IMR-90 (cell line): Measurements from ENCODE around the gene AP3D1. TPM values are rescaled to one million over a fixed set of nuclear protein-coding genes. Genes with fewer than 3 reads are reported as not detected.

Experiments used
- ATAC-seq: fragments of 200-7000 bp; cut with Tn5 transposase; 2 replicates; pipeline ENCODE4 v1.9.1; 2020; ENCODE audit warnings: low read depth, mild to moderate bottlenecking, moderate library complexity
- BruUV-seq: library from RNA; stranded (reverse); fragments of 400-500 nt; replicated peaks from 2 replicates; lab custom pipeline; 2021; lab: Mats Ljungman, UMichigan
- CTCF ChIA-PET: fragments of 300-600 bp; formaldehyde crosslinking; extraction: SDS; loops from one replicate; lab custom pipeline; 2021; ENCODE audit warnings: antibody characterized with exemption; lab: Yijun Ruan, JAX
- POLR2A ChIA-PET: fragments of 300-600 bp; sonication (Branson Sonifier 250); formaldehyde crosslinking; loops from one replicate; lab custom pipeline; 2022; ENCODE audit warnings: antibody characterized with exemption; ENCODE audit not compliant: unreplicated experiment; lab: Charles Lee
- DNase-seq: peaks from one replicate; pipeline ENCODE4 v3.0.0; 2013
- H2AFZ ChIP-seq: replicated peaks from 2 replicates; pipeline ENCODE3; 2013; ENCODE audit warnings: low read length, mild to moderate bottlenecking; ENCODE audit not compliant: poor library complexity
- H2AK5ac ChIP-seq: 2 replicates; pipeline ENCODE4 v1.6.1; 2013; ENCODE audit warnings: low read depth, low read length, inconsistent platforms
- H2AK9ac ChIP-seq: replicated peaks from 2 replicates; pipeline ENCODE3; 2013; ENCODE audit warnings: mild to moderate bottlenecking, low read depth, low read length, moderate library complexity; ENCODE audit not compliant: poor library complexity
- H2BK120ac ChIP-seq: 2 replicates; pipeline ENCODE4 v1.6.1; 2013; ENCODE audit warnings: low read depth, low read length, inconsistent platforms
- H2BK15ac ChIP-seq: 3 replicates; pipeline ENCODE4 v1.6.1; 2013; ENCODE audit warnings: low read depth, low read length, inconsistent platforms
- H2BK20ac ChIP-seq: 2 replicates; pipeline ENCODE4 v1.6.1; 2013; ENCODE audit warnings: low read depth, mild to moderate bottlenecking, inconsistent platforms, low read length, moderate library complexity
- H2BK5ac ChIP-seq: 2 replicates; pipeline ENCODE4 v1.6.1; 2013; ENCODE audit warnings: mild to moderate bottlenecking, low read depth, low read length, inconsistent platforms; ENCODE audit not compliant: poor library complexity, severe bottlenecking
- H3K14ac ChIP-seq: replicated peaks from 2 replicates; pipeline ENCODE4 v1.6.1; 2013; ENCODE audit warnings: low read depth, low read length, inconsistent platforms
- H3K18ac ChIP-seq: 2 replicates; pipeline ENCODE4 v1.6.1; 2013; ENCODE audit warnings: low read depth, low read length, control low read depth
- H3K23ac ChIP-seq: 2 replicates; pipeline ENCODE4 v1.6.1; 2013; ENCODE audit warnings: low read depth, low read length, inconsistent platforms
- H3K27ac ChIP-seq: 2 replicates; pipeline ENCODE4 v1.5.1; 2013; ENCODE audit warnings: mild to moderate bottlenecking, control low read depth, low read length; ENCODE audit not compliant: insufficient read depth
- H3K27me3 ChIP-seq: 2 replicates; pipeline ENCODE4 v1.6.1; 2013; ENCODE audit warnings: low read length; ENCODE audit not compliant: control insufficient read depth, insufficient read depth
- H3K36me3 ChIP-seq: 2 replicates; pipeline ENCODE4 v1.6.1; 2013; ENCODE audit warnings: low read length, mixed read lengths; ENCODE audit not compliant: control insufficient read depth, insufficient read depth
- H3K4ac ChIP-seq: 2 replicates; pipeline ENCODE4 v1.6.1; 2013; ENCODE audit warnings: low read depth, low read length, inconsistent platforms
- H3K4me1 ChIP-seq: 2 replicates; pipeline ENCODE4 v1.6.1; 2013; ENCODE audit warnings: low read length, mixed read lengths; ENCODE audit not compliant: control insufficient read depth, insufficient read depth
- H3K4me2 ChIP-seq: 2 replicates; pipeline ENCODE4 v1.6.1; 2013; ENCODE audit warnings: low read depth, mild to moderate bottlenecking, control low read depth, low read length, moderate library complexity
- H3K4me3 ChIP-seq: 2 replicates; pipeline ENCODE4 v1.5.1; 2013; ENCODE audit warnings: low read depth, mild to moderate bottlenecking, control low read depth, low read length, moderate library complexity; ENCODE audit not compliant: insufficient read depth
- H3K56ac ChIP-seq: 2 replicates; pipeline ENCODE4 v1.6.1; 2013; ENCODE audit warnings: low read length, inconsistent platforms; ENCODE audit not compliant: insufficient read depth; ENCODE audit errors: extremely low read depth
- H3K79me1 ChIP-seq, 2 experiments: 2 replicates each; pipeline ENCODE4 v1.6.1; 2013; ENCODE audit warnings: low read length in 2 of 2, inconsistent platforms in 1 of 2, low read depth in 1 of 2
- H3K9ac ChIP-seq: 2 replicates; pipeline ENCODE4 v1.6.1; 2013; ENCODE audit warnings: low read depth, low read length, control low read depth
- H3K9me1 ChIP-seq: 2 replicates; pipeline ENCODE4 v1.6.1; 2013; ENCODE audit warnings: low read length, inconsistent platforms; ENCODE audit not compliant: insufficient read depth
- H3K9me3 ChIP-seq: 2 replicates; pipeline ENCODE4 v1.6.1; 2013; ENCODE audit warnings: low read length; ENCODE audit not compliant: control insufficient read depth, insufficient read depth
- H4K20me1 ChIP-seq: 2 replicates; pipeline ENCODE4 v1.6.1; 2013; ENCODE audit warnings: low read length, inconsistent platforms; ENCODE audit not compliant: insufficient read depth
- H4K5ac ChIP-seq: 2 replicates; pipeline ENCODE4 v1.6.1; 2013; ENCODE audit warnings: mild to moderate bottlenecking, low read depth, low read length, control low read depth
- H4K8ac ChIP-seq, 2 experiments: 2 replicates each; pipeline ENCODE4 v1.6.1; 2013; ENCODE audit warnings: low read depth in 2 of 2, low read length in 2 of 2, control low read depth in 1 of 2, inconsistent platforms in 1 of 2
- H4K91ac ChIP-seq: 2 replicates; pipeline ENCODE4 v1.6.1; 2013; ENCODE audit warnings: low read depth, low read length, inconsistent platforms; ENCODE audit not compliant: insufficient read depth
- FOS ChIP-seq: fragments of 150-350 bp; IDR thresholded peaks from 2 replicates; pipeline ENCODE4 v1.6.1; 2016; ENCODE audit warnings: low read depth, low read length
- MAFK ChIP-seq: IDR thresholded peaks from 2 replicates; pipeline ENCODE4 v1.6.1; 2012; ENCODE audit warnings: low read depth, low read length, improper control_type of control experiment
- MAZ ChIP-seq: IDR thresholded peaks from 2 replicates; pipeline ENCODE4 v1.6.1; 2012; ENCODE audit warnings: low read depth, mild to moderate bottlenecking, low read length, improper control_type of control experiment, moderate library complexity, borderline replicate concordance
- MXI1 ChIP-seq: IDR thresholded peaks from 2 replicates; pipeline ENCODE4 v1.6.1; 2012; ENCODE audit warnings: low read depth, mild to moderate bottlenecking, low read length, moderate library complexity, borderline replicate concordance
- NFE2L2 ChIP-seq: fragments of 150-350 bp; IDR thresholded peaks from 2 replicates; pipeline ENCODE4 v1.6.1; 2016; ENCODE audit warnings: low read depth, mild to moderate bottlenecking, low read length
- POLR2A ChIP-seq: IDR thresholded peaks from 2 replicates; pipeline ENCODE4 v1.6.1; 2012; ENCODE audit warnings: mild to moderate bottlenecking, low read depth, low read length
- WGBS, 2 experiments: methylation state at CpG; one replicate each; pipeline versions ENCODE4 v1.1.5 to v1.1.7; 2013; ENCODE audit warnings: missing lambda C conversion rate in 2 of 2; ENCODE audit not compliant: insufficient read length in 1 of 2; ENCODE audit errors: extremely low coverage in 2 of 2; 5-methylcytosine and 5-hydroxymethylcytosine counted together
- dilution Hi-C: fragments of 300-500 bp; cut with HindIII; formaldehyde crosslinking; loops from one replicate; pipeline ENCODE4 v1.14.3; 2018; ENCODE audit warnings: low sequenced_read_pairs; ENCODE audit not compliant: unreplicated experiment
- in situ Hi-C: fragments of 300-500 bp; cut with MboI; formaldehyde crosslinking; loops from 3 replicates; pipeline ENCODE4 v1.14.3; 2019; ENCODE audit warnings: low sequenced_read_pairs, inconsistent platforms, mixed read lengths
- intact Hi-C: fragments of 100-400 bp; cut with micrococcal nuclease; formaldehyde crosslinking; loops from 2 replicates; pipeline ENCODE4 v1.10.0; 2022
- polyA plus RNA-seq, 3 experiments: library from polyadenylated mRNA; depleted of rRNA; stranded (reverse); fragments of >200 nt; gene quantifications; 2 replicates each; pipeline ENCODE4 v1.2.3, GENCODE V29; 2012; ENCODE audit warnings: low replicate concordance in 1 of 3
- total RNA-seq: library from RNA; depleted of rRNA; stranded (reverse); fragments of >200 nt; gene quantifications from 2 replicates; pipeline ENCODE4 v1.2.3, GENCODE V29; 2012
- TF ChIP-seq, protein P1 (sequence below): fragments of 150-350 bp; IDR thresholded peaks from 2 replicates; pipeline ENCODE4 v1.6.1; 2016; ENCODE audit warnings: low read depth, mild to moderate bottlenecking, low read length, moderate library complexity, borderline replicate concordance
- TF ChIP-seq, protein P2 (sequence below): fragments of 150-350 bp; IDR thresholded peaks from 2 replicates; pipeline ENCODE4 v1.6.1; 2017; ENCODE audit warnings: mild to moderate bottlenecking, antibody characterized with exemption, low read length, low read depth

Gene AP3D1
- total and polyA plus RNA-seq, 2 of the 4 experiments (the other 2 are of a cell fraction): 75.3 to 129 TPM

DNA sequence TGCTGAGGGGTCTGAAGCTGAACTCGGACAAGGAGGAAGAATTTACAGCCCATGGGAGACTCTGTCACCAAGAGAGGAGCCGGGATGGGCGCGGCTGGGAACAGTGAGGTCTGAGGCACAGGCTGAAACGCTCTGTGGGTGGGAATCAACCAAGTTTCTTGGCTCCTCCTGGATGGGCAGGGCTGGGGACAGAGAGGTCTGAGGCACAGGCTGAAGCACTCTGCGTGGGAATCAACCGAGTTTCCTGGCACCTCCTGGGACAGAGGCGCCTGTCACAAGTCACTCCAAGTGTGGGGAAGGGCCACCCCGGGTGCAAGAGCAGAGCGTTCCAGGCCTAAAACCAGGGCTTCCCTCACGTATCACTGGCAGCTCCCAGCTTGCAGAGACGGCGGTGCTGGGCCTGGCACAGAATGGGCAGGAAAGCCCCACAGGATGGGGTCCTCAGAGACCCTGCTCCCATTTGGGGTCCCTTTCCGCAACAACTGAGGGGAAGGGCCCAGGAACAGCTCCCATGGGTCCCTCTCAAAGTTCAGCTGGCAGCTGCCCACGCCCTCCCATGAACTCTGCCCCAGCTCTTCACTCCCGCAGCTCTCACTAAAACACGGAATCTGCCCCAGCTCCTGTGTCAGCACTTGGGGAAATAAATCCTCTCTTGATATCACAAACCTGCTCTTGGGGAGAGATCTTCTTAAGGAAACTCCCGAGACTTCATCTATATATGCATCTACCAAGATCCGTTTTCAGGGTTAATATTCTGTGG lies 18.5 kb downstream of the AP3D1 start:
- Histone ChIP-seq H2AFZ (no peak overlapping the region), H4K5ac (no peak overlapping the region), H3K4ac (no peak overlapping the region), H2BK5ac (no peak overlapping the region), H3K14ac (no peak overlapping the region), H3K9me1 (no peaks in the 10 kb centered on the region), H3K23ac (no peak overlapping the region), H3K27ac (no peak overlapping the region), H4K91ac (no peak overlapping the region), H3K79me1 (peaks cover 5 to 46% of the 10 kb centered on the region in 2 experiments), H3K4me1 (no peaks in the 10 kb centered on the region), H4K20me1 (peaks cover 60% of the 10 kb centered on the region), H4K8ac (no peak overlapping the region), H3K9ac (no peak overlapping the region), H3K27me3 (no peaks in the 10 kb centered on the region), H2AK5ac (no peak overlapping the region), H3K18ac (no peak overlapping the region), H3K36me3 (peaks cover 59% of the 10 kb centered on the region), H2BK20ac (no peak overlapping the region), H3K4me3 (no peak overlapping the region), H2AK9ac (no peak overlapping the region), H2BK15ac (no peak overlapping the region), H3K9me3 (no peaks in the 10 kb centered on the region), H3K4me2 (no peak overlapping the region), H3K56ac (no peak overlapping the region), H2BK120ac (no peak overlapping the region)
- in situ Hi-C loops (no loop called here), dilution Hi-C loops (no loop called here), intact Hi-C loops (no loop called here)
- ATAC-seq: no peak
- WGBS, 2 experiments: 95% methylated on average over 12 of the region's 19 CpGs; no CpG with 5 or more reads in 1 of the 2 experiments
- ChIA-PET CTCF (no interaction called here), POLR2A (no interaction called here)
- BruUV-seq: no TSS peak
- no peak for DNase-seq
- no peak for TF ChIP-seq NFE2L2
- TF ChIP-seq, protein P1, sequence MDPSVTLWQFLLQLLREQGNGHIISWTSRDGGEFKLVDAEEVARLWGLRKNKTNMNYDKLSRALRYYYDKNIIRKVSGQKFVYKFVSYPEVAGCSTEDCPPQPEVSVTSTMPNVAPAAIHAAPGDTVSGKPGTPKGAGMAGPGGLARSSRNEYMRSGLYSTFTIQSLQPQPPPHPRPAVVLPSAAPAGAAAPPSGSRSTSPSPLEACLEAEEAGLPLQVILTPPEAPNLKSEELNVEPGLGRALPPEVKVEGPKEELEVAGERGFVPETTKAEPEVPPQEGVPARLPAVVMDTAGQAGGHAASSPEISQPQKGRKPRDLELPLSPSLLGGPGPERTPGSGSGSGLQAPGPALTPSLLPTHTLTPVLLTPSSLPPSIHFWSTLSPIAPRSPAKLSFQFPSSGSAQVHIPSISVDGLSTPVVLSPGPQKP: no peak
- TF ChIP-seq FOS: no peak
- no peak for TF ChIP-seq POLR2A
- TF ChIP-seq, protein P2, sequence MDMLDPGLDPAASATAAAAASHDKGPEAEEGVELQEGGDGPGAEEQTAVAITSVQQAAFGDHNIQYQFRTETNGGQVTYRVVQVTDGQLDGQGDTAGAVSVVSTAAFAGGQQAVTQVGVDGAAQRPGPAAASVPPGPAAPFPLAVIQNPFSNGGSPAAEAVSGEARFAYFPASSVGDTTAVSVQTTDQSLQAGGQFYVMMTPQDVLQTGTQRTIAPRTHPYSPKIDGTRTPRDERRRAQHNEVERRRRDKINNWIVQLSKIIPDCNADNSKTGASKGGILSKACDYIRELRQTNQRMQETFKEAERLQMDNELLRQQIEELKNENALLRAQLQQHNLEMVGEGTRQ: no peak
- TF ChIP-seq MAFK: no peak
- TF ChIP-seq MXI1: no peak
- TF ChIP-seq MAZ: no peak
